K562 (cell line): ENCODE results near the gene TRIM25. TPM values are rescaled to one million over a fixed set of nuclear protein-coding genes. Genes with fewer than 3 reads are reported as not detected.

Experiments used
- DPF2 ChIP-seq: fragments of 450-650 bp; IDR thresholded peaks from 2 replicates; pipeline ENCODE4 v1.6.1; 2016
- FOXA3 ChIP-seq, 2 experiments: fragments of 450-650 bp in 1 of 2; sonication (generic) in 1 of 2; formaldehyde crosslinking; IDR thresholded peaks in 1 of 2; conservative IDR thresholded peaks in 1 of 2; 2 replicates each; pipeline versions ENCODE4 v1.4.0 to v1.8.0; 2020 to 2022; ENCODE audit warnings: mild to moderate bottlenecking in 2 of 2, missing genetic modification reagents in 1 of 2
- MBD2 ChIP-seq: sonication (generic); IDR thresholded peaks from 2 replicates; pipeline ENCODE4 v1.6.1; 2016; ENCODE audit warnings: low read depth, borderline replicate concordance
- ZNF830 ChIP-seq: fragments of 250-450 bp; sonication (Bioruptor Pico); IDR thresholded peaks from 2 replicates; pipeline ENCODE4 v1.5.0; 2021; ENCODE audit warnings: mild to moderate bottlenecking
- polyA plus RNA-seq, 8 experiments: library from polyadenylated mRNA; depleted of rRNA in 4 of 8; stranded (reverse) in 5 of 8; unstranded in 3 of 8; fragments of >200 nt; fragmentation: Nextera tagmentation in 2 of 8; fragmentation: Illumina TruSeq in 1 of 8; extraction: Ambion mirVana in 2 of 8; extraction: Trizol in 1 of 8; gene quantifications; 2 replicates each; pipeline versions ENCODE4 v1.2.1 to v1.2.3, GENCODE V29; 2011 to 2014; ENCODE audit warnings: inconsistent platforms in 1 of 8, missing spikeins in 1 of 8
- total RNA-seq, 7 experiments: library from RNA; depleted of rRNA in 6 of 7; stranded (reverse); fragments of >200 nt in 6 of 7; fragmentation: Illumina TruSeq in 2 of 7; extraction: Trizol in 2 of 7; gene quantifications; 2 replicates each; pipeline versions ENCODE4 v1.2.1 to v1.2.3, GENCODE V29; 2011 to 2021; ENCODE audit warnings: low replicate concordance in 1 of 7
- TF ChIP-seq, protein P1 (sequence below): sonication (generic); formaldehyde crosslinking; IDR thresholded peaks from 2 replicates; pipeline ENCODE4 v1.8.1; 2023; ENCODE audit warnings: mild to moderate bottlenecking, missing genetic modification reagents
- TF ChIP-seq, protein P2 (sequence below): fragments of 250-450 bp; sonication (Bioruptor Pico); IDR thresholded peaks from 2 replicates; pipeline ENCODE4 v1.8.0; 2021; ENCODE audit warnings: moderate library complexity, mild to moderate bottlenecking, inconsistent platforms
- TF ChIP-seq, protein P3 (sequence below): sonication (generic); formaldehyde crosslinking; IDR thresholded peaks from 2 replicates; pipeline ENCODE4 v1.5.0; 2020; ENCODE audit warnings: missing genetic modification reagents

TRIM25 gene
- total and polyA plus RNA-seq, 9 of the 15 experiments (the other 6 are each of a cell fraction or from before 2014, with no cell fraction given), result 5.9 to 49.5 (median 24.5) TPM

DNA sequence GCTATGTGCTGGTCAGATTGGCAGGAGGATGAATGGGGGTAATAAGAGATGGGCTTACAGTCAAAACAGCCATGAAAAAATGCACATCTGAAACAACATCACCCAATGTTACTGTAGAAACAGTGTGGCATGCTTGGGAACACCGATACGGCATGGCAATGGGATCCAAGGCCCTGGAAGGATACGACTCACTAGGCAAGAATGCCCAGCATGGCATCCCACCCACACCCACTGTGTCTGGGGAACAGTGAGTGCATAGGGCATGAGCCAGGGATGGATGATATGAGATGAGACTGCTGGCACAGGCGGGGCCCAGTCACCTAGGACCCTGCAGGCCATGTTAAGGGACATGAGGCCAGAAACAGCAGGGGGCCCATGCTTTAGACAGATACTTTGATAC is 11.5 kb downstream of the TRIM25 start (continued):
- TF ChIP-seq, protein P1, sequence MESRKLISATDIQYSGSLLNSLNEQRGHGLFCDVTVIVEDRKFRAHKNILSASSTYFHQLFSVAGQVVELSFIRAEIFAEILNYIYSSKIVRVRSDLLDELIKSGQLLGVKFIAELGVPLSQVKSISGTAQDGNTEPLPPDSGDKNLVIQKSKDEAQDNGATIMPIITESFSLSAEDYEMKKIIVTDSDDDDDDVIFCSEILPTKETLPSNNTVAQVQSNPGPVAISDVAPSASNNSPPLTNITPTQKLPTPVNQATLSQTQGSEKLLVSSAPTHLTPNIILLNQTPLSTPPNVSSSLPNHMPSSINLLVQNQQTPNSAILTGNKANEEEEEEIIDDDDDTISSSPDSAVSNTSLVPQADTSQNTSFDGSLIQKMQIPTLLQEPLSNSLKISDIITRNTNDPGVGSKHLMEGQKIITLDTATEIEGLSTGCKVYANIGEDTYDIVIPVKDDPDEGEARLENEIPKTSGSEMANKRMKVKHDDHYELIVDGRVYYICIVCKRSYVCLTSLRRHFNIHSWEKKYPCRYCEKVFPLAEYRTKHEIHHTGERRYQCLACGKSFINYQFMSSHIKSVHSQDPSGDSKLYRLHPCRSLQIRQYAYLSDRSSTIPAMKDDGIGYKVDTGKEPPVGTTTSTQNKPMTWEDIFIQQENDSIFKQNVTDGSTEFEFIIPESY (CRISPR knock-in tag), result no peak
- TF ChIP-seq ZNF830 (CRISPR knock-in tag), result no peak
- no peak for TF ChIP-seq FOXA3 (CRISPR knock-in tag; conservative IDR thresholded peaks at IDR 0.05 in 1 of 2, IDR thresholded peaks at IDR 0.05 in 1 of 2)
- TF ChIP-seq, protein P2, sequence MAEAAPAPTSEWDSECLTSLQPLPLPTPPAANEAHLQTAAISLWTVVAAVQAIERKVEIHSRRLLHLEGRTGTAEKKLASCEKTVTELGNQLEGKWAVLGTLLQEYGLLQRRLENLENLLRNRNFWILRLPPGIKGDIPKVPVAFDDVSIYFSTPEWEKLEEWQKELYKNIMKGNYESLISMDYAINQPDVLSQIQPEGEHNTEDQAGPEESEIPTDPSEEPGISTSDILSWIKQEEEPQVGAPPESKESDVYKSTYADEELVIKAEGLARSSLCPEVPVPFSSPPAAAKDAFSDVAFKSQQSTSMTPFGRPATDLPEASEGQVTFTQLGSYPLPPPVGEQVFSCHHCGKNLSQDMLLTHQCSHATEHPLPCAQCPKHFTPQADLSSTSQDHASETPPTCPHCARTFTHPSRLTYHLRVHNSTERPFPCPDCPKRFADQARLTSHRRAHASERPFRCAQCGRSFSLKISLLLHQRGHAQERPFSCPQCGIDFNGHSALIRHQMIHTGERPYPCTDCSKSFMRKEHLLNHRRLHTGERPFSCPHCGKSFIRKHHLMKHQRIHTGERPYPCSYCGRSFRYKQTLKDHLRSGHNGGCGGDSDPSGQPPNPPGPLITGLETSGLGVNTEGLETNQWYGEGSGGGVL (CRISPR knock-in tag), result no peak
- no peak for TF ChIP-seq DPF2
- TF ChIP-seq MBD2, result no peak
- TF ChIP-seq, protein P3, sequence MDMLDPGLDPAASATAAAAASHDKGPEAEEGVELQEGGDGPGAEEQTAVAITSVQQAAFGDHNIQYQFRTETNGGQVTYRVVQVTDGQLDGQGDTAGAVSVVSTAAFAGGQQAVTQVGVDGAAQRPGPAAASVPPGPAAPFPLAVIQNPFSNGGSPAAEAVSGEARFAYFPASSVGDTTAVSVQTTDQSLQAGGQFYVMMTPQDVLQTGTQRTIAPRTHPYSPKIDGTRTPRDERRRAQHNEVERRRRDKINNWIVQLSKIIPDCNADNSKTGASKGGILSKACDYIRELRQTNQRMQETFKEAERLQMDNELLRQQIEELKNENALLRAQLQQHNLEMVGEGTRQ, result no peak
